ENCODE measurements around the gene RARS1. TPM values are rescaled to one million over a fixed set of nuclear protein-coding genes. Genes with fewer than 3 reads are reported as not detected.

RARS1 gene
- total RNA-seq, 1 donor from 2014 or later: 122 TPM

DNA sequence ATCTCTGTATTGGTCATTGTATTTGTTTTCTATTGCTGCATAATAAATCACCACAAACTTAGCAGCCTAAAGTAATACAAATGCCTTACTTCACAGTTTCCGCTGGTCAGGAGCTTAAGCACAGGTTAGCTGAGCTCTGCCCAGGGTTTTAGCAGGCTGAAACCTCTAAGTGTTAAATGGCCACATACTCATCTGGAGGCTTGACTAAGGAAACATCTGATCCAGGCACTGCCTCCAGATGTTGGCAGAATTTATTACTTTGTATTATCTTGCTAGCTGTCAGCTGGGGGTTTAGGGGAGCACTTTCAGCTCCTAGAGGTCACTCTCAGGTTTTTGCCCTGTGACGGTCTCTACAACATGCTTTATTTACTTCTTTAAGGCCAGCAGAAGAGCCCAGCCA is 23.2 kb upstream of the RARS1 start:
- TF ChIP-seq, protein P1, sequence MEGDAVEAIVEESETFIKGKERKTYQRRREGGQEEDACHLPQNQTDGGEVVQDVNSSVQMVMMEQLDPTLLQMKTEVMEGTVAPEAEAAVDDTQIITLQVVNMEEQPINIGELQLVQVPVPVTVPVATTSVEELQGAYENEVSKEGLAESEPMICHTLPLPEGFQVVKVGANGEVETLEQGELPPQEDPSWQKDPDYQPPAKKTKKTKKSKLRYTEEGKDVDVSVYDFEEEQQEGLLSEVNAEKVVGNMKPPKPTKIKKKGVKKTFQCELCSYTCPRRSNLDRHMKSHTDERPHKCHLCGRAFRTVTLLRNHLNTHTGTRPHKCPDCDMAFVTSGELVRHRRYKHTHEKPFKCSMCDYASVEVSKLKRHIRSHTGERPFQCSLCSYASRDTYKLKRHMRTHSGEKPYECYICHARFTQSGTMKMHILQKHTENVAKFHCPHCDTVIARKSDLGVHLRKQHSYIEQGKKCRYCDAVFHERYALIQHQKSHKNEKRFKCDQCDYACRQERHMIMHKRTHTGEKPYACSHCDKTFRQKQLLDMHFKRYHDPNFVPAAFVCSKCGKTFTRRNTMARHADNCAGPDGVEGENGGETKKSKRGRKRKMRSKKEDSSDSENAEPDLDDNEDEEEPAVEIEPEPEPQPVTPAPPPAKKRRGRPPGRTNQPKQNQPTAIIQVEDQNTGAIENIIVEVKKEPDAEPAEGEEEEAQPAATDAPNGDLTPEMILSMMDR (IDR thresholded peaks at IDR 0.05; ENCODE audit: insufficient read depth, low read length, severe bottlenecking): no peak
- H3K36me3 ChIP-seq (ENCODE audit: control insufficient read depth, insufficient read depth, low read length): peaks cover 30% of the 10 kb centered on the region
- DNase-seq (ENCODE audit: low read depth) (no peak), FAIRE-seq (no peak)
- H3K4me3 ChIP-seq (ENCODE audit: low read depth, low read length): no peak overlapping the region
- H3K27me3 ChIP-seq (ENCODE audit: control insufficient read depth, insufficient read depth, low read length): no peaks in the 10 kb centered on the region

DNA sequence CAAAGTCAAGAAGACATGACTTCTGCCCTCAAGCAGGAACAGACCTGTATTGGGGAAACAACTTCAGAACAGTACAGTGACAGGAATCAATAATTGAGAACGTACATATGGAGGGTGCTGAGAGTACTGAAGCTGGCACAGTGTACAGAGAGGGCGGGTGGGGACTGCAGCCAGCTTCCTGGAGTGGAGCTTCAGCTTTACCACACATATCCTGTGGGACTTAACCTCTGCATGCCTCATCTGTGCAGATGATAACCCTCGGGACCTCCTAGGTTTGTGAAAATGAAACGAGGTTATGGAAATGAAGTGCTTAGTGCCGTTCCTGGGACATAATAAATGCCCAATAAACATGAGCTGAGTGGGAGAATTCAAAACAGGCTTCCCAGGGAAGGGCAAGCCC is 22.1 kb upstream of the RARS1 start:
- DNase-seq (ENCODE audit: low read depth) (no peak), FAIRE-seq (no peak)
- TF ChIP-seq, protein P1 (IDR thresholded peaks at IDR 0.05; ENCODE audit: insufficient read depth, low read length, severe bottlenecking): no peak
- Histone ChIP-seq H3K4me3 (ENCODE audit: low read depth, low read length) (no peak overlapping the region), H3K27me3 (ENCODE audit: control insufficient read depth, insufficient read depth, low read length) (no peaks in the 10 kb centered on the region), H3K36me3 (ENCODE audit: control insufficient read depth, insufficient read depth, low read length) (peaks cover 31% of the 10 kb centered on the region)

DNA sequence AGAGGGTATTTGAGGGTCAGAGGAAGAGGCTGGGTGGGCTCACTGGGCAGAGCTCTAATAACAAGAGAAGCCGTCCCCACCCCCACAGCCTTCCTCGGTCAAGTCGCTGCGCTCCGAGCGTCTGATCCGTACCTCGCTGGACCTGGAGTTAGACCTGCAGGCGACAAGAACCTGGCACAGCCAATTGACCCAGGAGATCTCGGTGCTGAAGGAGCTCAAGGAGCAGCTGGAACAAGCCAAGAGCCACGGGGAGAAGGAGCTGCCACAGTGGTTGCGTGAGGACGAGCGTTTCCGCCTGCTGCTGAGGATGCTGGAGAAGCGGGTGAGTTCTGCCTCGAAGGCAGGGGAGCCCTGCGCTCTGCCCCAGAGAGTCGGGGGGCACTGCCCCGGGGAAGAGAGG is 21.6 kb upstream of the RARS1 start:
- TF ChIP-seq, protein P1 (IDR thresholded peaks at IDR 0.05; ENCODE audit: insufficient read depth, low read length, severe bottlenecking): no peak
- Histone ChIP-seq H3K36me3 (ENCODE audit: control insufficient read depth, insufficient read depth, low read length) (peaks cover 29% of the 10 kb centered on the region), H3K27me3 (ENCODE audit: control insufficient read depth, insufficient read depth, low read length) (no peaks in the 10 kb centered on the region), H3K4me3 (ENCODE audit: low read depth, low read length) (no peak overlapping the region)
- DNase-seq (ENCODE audit: low read depth): no peak
- no peak for FAIRE-seq

DNA sequence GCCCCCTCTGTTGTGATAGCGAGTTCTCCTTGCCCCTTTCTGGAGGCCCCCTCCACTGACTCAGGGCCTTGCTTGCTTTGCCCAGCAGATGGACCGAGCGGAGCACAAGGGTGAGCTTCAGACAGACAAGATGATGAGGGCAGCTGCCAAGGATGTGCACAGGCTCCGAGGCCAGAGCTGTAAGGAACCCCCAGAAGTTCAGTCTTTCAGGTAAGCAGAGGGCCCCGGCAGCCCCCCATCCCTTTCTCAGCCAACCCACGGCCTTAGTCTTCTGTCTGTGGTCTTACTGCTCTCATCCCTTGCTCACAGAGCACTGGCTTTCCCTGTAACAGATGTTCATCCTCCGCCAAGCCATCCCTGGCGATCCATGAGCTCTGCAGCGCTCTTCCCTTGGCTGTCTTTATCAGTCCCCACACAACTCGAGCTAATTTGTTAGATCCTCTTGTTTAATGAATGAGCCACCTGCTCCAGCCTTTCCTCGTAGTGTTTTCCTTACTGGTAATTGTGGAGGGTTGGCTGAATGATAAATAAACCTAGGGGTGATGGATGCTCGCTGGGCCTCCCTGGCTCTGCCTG is 18.4 kb upstream of the RARS1 start:
- Histone ChIP-seq H3K36me3 (ENCODE audit: control insufficient read depth, insufficient read depth, low read length) (peaks cover 21% of the 10 kb centered on the region), H3K4me3 (ENCODE audit: low read depth, low read length) (no peak overlapping the region), H3K27me3 (ENCODE audit: control insufficient read depth, insufficient read depth, low read length) (no peaks in the 10 kb centered on the region)
- FAIRE-seq (peak; percentile 36), DNase-seq (ENCODE audit: low read depth) (no peak)
- TF ChIP-seq, protein P1 (IDR thresholded peaks at IDR 0.05; ENCODE audit: insufficient read depth, low read length, severe bottlenecking): no peak

DNA sequence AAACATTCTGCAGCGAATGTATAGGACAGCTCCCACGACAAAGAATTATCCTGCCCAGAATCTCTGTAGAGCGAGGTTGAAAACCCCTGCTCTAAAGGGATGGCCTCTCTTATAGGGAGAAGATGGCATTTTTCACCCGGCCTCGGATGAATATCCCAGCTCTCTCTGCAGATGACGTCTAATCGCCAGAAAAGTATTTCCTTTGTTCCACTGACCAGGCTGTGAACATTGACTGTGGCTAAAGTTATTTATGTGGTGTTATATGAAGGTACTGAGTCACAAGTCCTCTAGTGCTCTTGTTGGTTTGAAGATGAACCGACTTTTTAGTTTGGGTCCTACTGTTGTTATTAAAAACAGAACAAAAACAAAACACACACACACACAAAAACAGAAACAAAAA is 17.4 kb upstream of the RARS1 start:
- Histone ChIP-seq H3K36me3 (ENCODE audit: control insufficient read depth, insufficient read depth, low read length) (peaks cover 21% of the 10 kb centered on the region), H3K4me3 (ENCODE audit: low read depth, low read length) (no peak overlapping the region), H3K27me3 (ENCODE audit: control insufficient read depth, insufficient read depth, low read length) (no peaks in the 10 kb centered on the region)
- FAIRE-seq (no peak), DNase-seq (ENCODE audit: low read depth) (no peak)
- TF ChIP-seq, protein P1 (IDR thresholded peaks at IDR 0.05; ENCODE audit: insufficient read depth, low read length, severe bottlenecking): no peak

DNA sequence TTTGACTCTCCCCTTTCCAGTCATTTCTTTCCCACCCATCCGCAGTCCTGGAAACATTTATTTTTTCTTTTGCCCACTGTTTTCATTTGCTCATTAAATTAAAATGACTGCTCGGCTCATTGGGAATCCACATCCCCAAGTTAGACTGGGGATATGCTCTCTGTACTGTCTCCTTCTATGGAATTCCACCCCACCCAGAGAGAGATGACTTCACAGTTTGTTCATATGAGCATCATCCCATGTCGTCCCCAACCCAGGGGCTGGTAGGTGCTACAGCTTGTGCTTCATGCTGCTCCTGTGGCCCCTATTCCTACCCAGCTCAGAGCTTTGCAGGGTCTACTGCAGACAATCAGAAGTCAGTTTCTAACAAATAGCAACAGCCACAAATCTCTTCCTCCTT is 16.5 kb upstream of the RARS1 start:
- no peak for DNase-seq (ENCODE audit: low read depth)
- TF ChIP-seq, protein P1 (IDR thresholded peaks at IDR 0.05; ENCODE audit: insufficient read depth, low read length, severe bottlenecking): no peak
- no peak for FAIRE-seq
- Histone ChIP-seq H3K27me3 (ENCODE audit: control insufficient read depth, insufficient read depth, low read length) (no peaks in the 10 kb centered on the region), H3K36me3 (ENCODE audit: control insufficient read depth, insufficient read depth, low read length) (peaks cover 16% of the 10 kb centered on the region), H3K4me3 (ENCODE audit: low read depth, low read length) (no peak overlapping the region)

All from bronchial epithelial cell (primary cell).